ENCODE measurements around the gene AGAP3. TPM values are rescaled to one million over a fixed set of nuclear protein-coding genes. Genes with fewer than 3 reads are reported as not detected.

Gene AGAP3
- total and polyA plus RNA-seq, 7 experiments from 2014 or later = 6.0 to 70.6 (median 36.4) TPM

DNA sequence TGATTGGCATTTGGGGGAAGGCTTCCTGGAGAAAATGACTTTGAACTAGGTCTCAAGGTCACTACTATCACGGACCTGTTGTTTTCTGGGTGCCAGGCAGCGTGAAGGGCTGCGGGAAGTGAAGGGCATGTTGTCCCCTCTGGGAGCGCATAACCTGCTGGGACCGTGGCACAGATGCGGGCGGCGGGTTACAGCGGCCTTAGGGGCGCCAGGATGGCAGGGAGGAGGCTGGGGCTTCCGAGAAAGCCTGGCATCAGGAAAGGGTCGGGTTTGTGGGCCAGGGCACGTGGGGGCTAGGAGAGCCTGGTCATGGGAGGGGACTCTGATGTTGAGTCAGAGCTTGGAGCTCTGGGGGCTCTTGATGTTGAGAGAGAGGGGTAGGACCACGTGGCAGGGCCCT is 20.8 kb upstream of the AGAP3 start:
- H3K27ac ChIP-seq (ENCODE audit: low read depth, low read length) = no peak overlapping the region
- H3K27me3 ChIP-seq (ENCODE audit: control insufficient read depth in 2 of 2, insufficient read depth in 2 of 2, low read length in 2 of 2) = no peaks in the 10 kb centered on the region
- DNase-seq (no peak), ATAC-seq (no peak)
- no peaks in the 10 kb centered on the region for H3K9me3 ChIP-seq (ENCODE audit: control insufficient read depth in 2 of 3, low read length in 3 of 3)
- Mint-ChIP-seq H3K4me3 (no peak overlapping the region), H3K36me3 (peaks cover 0 to 5% (median 5%) of the 10 kb centered on the region in 5 donors), H3K9me3 (no peaks in the 10 kb centered on the region), H3K27ac (no peak overlapping the region), H3K4me1 (peaks cover 8 to 14% (median 11%) of the 10 kb centered on the region in 7 donors), H3K27me3 (no peaks in the 10 kb centered on the region)
- H3K4me3 ChIP-seq (ENCODE audit: low read length) = no peak overlapping the region
- ChIA-PET POLR2A (interaction anchor here (0.7 kb wide), 1 partner anchor 43 kb away, joined by 3 read pairs; no protein-coding TSS in a partner anchor), CTCF (no interaction called here)
- intact Hi-C loops (cut with micrococcal nuclease) = no loop called here
- peaks cover 0 to 57% (median 0%) of the 10 kb centered on the region in 3 experiments for H3K36me3 ChIP-seq (ENCODE audit: control insufficient read depth in 2 of 3, insufficient read depth in 3 of 3, low read length in 3 of 3)
- peaks cover 7 to 8% of the 10 kb centered on the region in 2 donors for H3K4me1 ChIP-seq (ENCODE audit: control insufficient read depth in 2 of 2, insufficient read depth in 2 of 2, low read length in 2 of 2)

DNA sequence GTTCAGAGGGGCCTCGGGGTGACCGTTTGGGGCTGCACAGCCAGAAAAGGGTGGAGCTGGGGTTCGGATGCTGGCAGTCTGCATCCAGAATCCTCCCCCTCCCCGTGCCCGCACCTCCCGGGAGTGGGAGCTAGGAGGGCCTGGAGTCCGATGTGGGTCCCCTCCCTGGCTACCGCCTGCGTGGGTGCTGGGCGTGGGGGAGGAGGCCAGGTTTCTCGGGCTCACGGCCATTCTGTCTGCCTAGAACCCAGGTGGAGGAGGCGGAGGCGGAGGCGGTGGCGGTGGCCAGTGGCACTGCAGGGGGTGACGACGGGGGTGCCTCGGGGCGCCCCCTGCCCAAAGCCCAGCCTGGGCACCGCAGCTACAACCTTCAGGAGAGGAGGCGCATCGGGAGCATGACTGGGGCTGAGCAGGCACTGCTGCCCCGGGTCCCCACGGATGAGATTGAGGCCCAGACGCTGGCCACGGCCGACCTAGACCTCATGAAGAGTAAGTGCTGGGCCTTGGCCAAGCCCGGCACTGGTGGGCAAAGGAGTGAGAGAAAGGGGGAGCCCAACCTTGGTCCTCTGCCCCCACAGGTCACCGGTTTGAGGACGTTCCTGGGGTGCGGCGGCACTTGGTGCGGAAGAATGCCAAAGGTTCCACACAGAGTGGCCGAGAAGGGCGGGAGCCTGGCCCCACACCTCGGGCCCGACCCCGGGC is 19.9 kb upstream of the AGAP3 start:
- intact Hi-C loops (cut with micrococcal nuclease) = no loop called here
- no peak overlapping the region for H3K4me3 Mint-ChIP-seq
- H3K4me1 ChIP-seq (ENCODE audit: control insufficient read depth in 2 of 2, insufficient read depth in 2 of 2, low read length in 2 of 2) = no peaks in the 10 kb centered on the region
- DNase-seq = no peak
- H3K9me3 ChIP-seq (ENCODE audit: control insufficient read depth in 2 of 3, low read length in 3 of 3) = no peaks in the 10 kb centered on the region
- no peaks in the 10 kb centered on the region for H3K9me3 Mint-ChIP-seq
- no peaks in the 10 kb centered on the region for H3K27me3 ChIP-seq (ENCODE audit: control insufficient read depth in 2 of 2, insufficient read depth in 2 of 2, low read length in 2 of 2)
- H3K4me1 Mint-ChIP-seq = peaks cover 4 to 6% (median 4%) of the 10 kb centered on the region in 7 donors
- ChIA-PET CTCF (no interaction called here), POLR2A (interaction anchor here (0.7 kb wide), 1 partner anchor 44 kb away, joined by 3 read pairs; no protein-coding TSS in a partner anchor)
- peaks cover 0 to 9% (median 5%) of the 10 kb centered on the region in 5 donors for H3K36me3 Mint-ChIP-seq
- H3K4me3 ChIP-seq (ENCODE audit: low read length) = no peak overlapping the region
- no peak overlapping the region for H3K27ac Mint-ChIP-seq
- H3K27ac ChIP-seq (ENCODE audit: low read depth, low read length) = no peak overlapping the region
- ATAC-seq = no peak
- no peaks in the 10 kb centered on the region for H3K27me3 Mint-ChIP-seq
- H3K36me3 ChIP-seq (ENCODE audit: control insufficient read depth in 2 of 3, insufficient read depth in 3 of 3, low read length in 3 of 3) = peaks cover 0 to 66% (median 0%) of the 10 kb centered on the region in 3 experiments

DNA sequence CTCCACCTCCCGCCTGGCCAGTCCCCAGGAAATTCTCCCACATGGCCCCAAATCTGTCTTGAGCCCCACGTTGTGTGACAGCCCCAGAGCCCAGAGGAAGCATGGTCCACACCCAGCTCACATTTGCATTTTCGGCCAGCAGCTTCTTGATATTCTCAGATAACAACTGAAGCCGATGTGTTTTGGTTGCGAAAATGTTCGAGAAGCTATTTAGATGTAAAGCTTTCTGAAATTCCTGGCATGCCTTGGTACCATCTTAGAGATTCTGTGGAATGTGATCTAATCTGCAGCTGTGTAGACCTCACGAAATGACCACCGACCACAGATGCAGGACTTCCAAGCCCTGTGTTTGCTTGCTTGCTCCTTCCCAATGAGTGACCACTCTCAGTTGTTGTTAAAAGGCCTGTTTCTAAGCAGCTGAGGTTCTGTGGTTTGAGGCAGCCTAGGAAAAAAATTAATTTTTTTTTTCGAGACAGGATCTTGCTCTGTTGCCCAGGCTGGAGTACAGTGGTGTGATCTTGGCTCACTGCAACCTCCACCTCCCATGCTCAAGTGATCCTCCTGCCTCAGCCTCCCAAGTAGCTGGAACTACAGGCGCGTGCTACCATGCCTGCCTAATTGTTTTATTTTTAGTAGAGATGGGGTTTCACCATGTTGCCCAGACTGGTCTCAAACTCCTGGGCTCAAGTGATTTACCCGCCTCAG is 18.1 kb upstream of the AGAP3 start:
- H3K27ac ChIP-seq (ENCODE audit: low read depth, low read length) = no peak overlapping the region
- Mint-ChIP-seq H3K27me3 (no peaks in the 10 kb centered on the region), H3K27ac (peak overlapping the region in 1 of 9 donors; percentile 18), H3K4me1 (peaks cover 0 to 2% (median 0%) of the 10 kb centered on the region in 7 donors), H3K9me3 (no peaks in the 10 kb centered on the region), H3K36me3 (peaks cover 0 to 11% (median 8%) of the 10 kb centered on the region in 5 donors), H3K4me3 (no peak overlapping the region)
- POLR2A ChIA-PET = no interaction called here
- no peaks in the 10 kb centered on the region for H3K27me3 ChIP-seq (ENCODE audit: control insufficient read depth in 2 of 2, insufficient read depth in 2 of 2, low read length in 2 of 2)
- no peak for ATAC-seq
- no peaks in the 10 kb centered on the region for H3K9me3 ChIP-seq (ENCODE audit: control insufficient read depth in 2 of 3, low read length in 3 of 3)
- H3K4me3 ChIP-seq (ENCODE audit: low read length) = no peak overlapping the region
- intact Hi-C loops (cut with micrococcal nuclease) = no loop called here
- DNase-seq = no peak
- H3K36me3 ChIP-seq (ENCODE audit: control insufficient read depth in 2 of 3, insufficient read depth in 3 of 3, low read length in 3 of 3) = peaks cover 0 to 75% (median 0%) of the 10 kb centered on the region in 3 experiments
- CTCF ChIA-PET = interaction anchor here (1.3 kb wide), 1 partner anchor 49 kb away, joined by 4 read pairs; no protein-coding TSS in a partner anchor
- H3K4me1 ChIP-seq (ENCODE audit: control insufficient read depth in 2 of 2, insufficient read depth in 2 of 2, low read length in 2 of 2) = no peaks in the 10 kb centered on the region

DNA sequence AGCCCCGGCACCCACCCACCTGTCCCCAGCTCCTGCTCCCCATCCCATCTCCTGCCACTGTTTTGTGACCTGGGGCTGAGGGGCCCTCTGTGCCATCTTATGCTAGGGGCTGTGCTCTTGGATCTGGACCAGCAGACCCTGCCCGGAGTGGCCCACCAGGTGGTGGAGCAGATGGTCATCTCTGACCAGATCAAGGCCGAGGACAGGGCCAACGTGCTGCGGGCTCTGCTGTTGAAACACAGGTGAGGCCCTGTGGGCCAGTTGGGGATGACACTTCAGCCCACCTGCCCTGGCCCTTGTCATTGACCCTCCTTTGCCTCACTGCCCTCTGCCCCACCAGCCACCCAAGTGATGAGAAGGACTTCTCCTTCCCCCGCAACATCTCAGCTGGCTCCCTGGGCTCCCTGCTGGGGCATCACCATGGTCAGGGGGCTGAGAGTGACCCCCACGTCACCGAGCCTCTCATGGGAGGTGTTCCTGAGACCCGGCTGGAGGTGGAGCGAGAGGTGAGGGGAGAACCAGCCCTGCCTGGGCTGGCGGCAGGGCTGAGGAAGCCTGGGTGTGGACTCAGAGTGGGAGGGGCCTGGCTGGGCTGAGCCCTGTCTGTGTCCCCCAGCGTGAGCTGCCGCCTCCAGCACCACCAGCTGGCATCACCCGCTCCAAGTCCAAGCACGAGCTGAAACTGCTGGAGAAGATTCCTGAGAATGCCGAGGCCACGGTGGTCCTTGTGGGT is 16.3 kb upstream of the AGAP3 start:
- DNase-seq (no peak), ATAC-seq (no peak)
- no peak overlapping the region for H3K4me3 ChIP-seq (ENCODE audit: low read length)
- intact Hi-C loops (cut with micrococcal nuclease) = no loop called here
- Mint-ChIP-seq H3K4me1 (peaks cover 0 to 3% (median 0%) of the 10 kb centered on the region in 7 donors), H3K36me3 (peaks cover 0 to 12% (median 8%) of the 10 kb centered on the region in 5 donors), H3K9me3 (no peaks in the 10 kb centered on the region), H3K27ac (no peak overlapping the region), H3K4me3 (no peak overlapping the region), H3K27me3 (no peaks in the 10 kb centered on the region)
- no peaks in the 10 kb centered on the region for H3K9me3 ChIP-seq (ENCODE audit: control insufficient read depth in 2 of 3, low read length in 3 of 3)
- CTCF ChIA-PET = no interaction called here
- H3K4me1 ChIP-seq (ENCODE audit: control insufficient read depth in 2 of 2, insufficient read depth in 2 of 2, low read length in 2 of 2) = no peaks in the 10 kb centered on the region
- H3K27me3 ChIP-seq (ENCODE audit: control insufficient read depth in 2 of 2, insufficient read depth in 2 of 2, low read length in 2 of 2) = no peaks in the 10 kb centered on the region
- peaks cover 0 to 83% (median 0%) of the 10 kb centered on the region in 3 experiments for H3K36me3 ChIP-seq (ENCODE audit: control insufficient read depth in 2 of 3, insufficient read depth in 3 of 3, low read length in 3 of 3)
- H3K27ac ChIP-seq (ENCODE audit: low read depth, low read length) = no peak overlapping the region
- POLR2A ChIA-PET = no interaction called here

DNA sequence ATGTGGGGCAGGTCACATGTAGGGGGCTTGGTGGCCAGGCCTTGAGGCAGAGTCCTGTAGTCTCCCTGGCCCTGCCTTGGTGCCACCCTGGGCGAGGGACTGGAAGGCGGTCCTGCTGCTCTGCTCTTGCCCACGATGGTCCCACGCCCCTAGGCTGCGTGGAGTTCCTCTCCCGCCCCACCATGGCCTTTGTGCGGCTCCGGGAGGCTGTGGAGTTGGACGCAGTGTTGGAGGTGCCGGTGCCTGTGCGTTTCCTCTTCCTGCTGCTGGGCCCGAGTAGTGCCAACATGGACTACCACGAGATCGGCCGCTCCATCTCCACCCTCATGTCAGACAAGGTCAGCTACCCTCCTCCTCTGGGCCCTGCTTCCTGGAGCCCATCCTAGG is 15.7 kb upstream of the AGAP3 start:
- Mint-ChIP-seq H3K4me3 (no peak overlapping the region), H3K9me3 (no peaks in the 10 kb centered on the region), H3K4me1 (peaks cover 0 to 1% (median 0%) of the 10 kb centered on the region in 7 donors), H3K36me3 (peaks cover 0 to 12% (median 9%) of the 10 kb centered on the region in 5 donors), H3K27me3 (no peaks in the 10 kb centered on the region), H3K27ac (no peak overlapping the region)
- Histone ChIP-seq H3K4me3 (ENCODE audit: low read length) (no peak overlapping the region), H3K27ac (ENCODE audit: low read depth, low read length) (no peak overlapping the region), H3K4me1 (ENCODE audit: control insufficient read depth in 2 of 2, insufficient read depth in 2 of 2, low read length in 2 of 2) (no peaks in the 10 kb centered on the region), H3K27me3 (ENCODE audit: control insufficient read depth in 2 of 2, insufficient read depth in 2 of 2, low read length in 2 of 2) (no peaks in the 10 kb centered on the region), H3K36me3 (ENCODE audit: control insufficient read depth in 2 of 3, insufficient read depth in 3 of 3, low read length in 3 of 3) (peaks cover 0 to 83% (median 0%) of the 10 kb centered on the region in 3 experiments), H3K9me3 (ENCODE audit: control insufficient read depth in 2 of 3, low read length in 3 of 3) (no peaks in the 10 kb centered on the region)
- ChIA-PET POLR2A (no interaction called here), CTCF (no interaction called here)
- intact Hi-C loops (cut with micrococcal nuclease) = no loop called here
- ATAC-seq (no peak), DNase-seq (no peak)

DNA sequence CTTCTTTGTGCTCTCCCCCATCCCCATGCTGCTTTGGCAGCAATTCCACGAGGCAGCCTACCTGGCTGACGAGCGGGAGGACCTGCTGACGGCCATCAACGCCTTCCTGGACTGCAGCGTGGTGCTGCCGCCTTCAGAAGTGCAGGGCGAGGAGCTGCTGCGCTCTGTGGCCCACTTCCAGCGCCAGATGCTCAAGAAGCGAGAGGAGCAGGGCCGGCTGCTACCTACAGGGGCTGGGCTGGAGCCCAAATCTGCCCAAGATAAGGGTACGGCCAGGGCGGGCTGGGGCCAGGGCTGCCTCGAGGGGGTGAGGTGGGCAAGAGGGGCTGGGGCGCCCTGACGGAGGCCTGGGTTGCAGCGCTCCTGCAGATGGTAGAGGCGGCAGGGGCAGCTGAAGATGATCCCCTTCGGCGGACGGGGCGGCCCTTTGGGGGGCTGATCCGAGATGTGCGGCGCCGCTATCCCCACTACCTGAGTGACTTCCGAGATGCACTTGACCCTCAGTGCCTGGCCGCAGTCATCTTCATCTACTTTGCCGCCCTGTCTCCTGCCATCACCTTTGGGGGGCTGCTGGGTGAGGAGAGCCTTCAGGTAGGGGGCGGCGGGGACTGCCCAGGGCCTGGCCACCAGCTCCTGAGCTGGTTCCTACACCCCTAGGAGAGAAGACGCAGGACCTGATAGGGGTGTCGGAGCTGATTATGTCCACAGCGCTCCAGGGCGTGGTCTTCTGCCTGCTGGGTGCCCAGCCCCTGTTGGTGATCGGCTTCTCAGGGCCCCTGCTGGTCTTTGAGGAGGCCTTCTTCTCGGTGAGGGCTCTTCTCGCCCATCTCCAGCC is 15.0 kb upstream of the AGAP3 start:
- H3K9me3 ChIP-seq (ENCODE audit: control insufficient read depth in 2 of 3, low read length in 3 of 3) = no peaks in the 10 kb centered on the region
- Mint-ChIP-seq H3K27ac (no peak overlapping the region), H3K4me3 (no peak overlapping the region), H3K4me1 (peaks cover 0 to 1% (median 0%) of the 10 kb centered on the region in 7 donors), H3K9me3 (no peaks in the 10 kb centered on the region), H3K36me3 (peaks cover 0 to 12% (median 9%) of the 10 kb centered on the region in 5 donors), H3K27me3 (no peaks in the 10 kb centered on the region)
- POLR2A ChIA-PET = interaction anchor here (0.8 kb wide), 1 partner anchor 17 kb away, joined by 3 read pairs; no protein-coding TSS in a partner anchor
- no peaks in the 10 kb centered on the region for H3K27me3 ChIP-seq (ENCODE audit: control insufficient read depth in 2 of 2, insufficient read depth in 2 of 2, low read length in 2 of 2)
- H3K4me1 ChIP-seq (ENCODE audit: control insufficient read depth in 2 of 2, insufficient read depth in 2 of 2, low read length in 2 of 2) = no peaks in the 10 kb centered on the region
- no peak overlapping the region for H3K4me3 ChIP-seq (ENCODE audit: low read length)
- ATAC-seq (no peak), DNase-seq (no peak)
- intact Hi-C loops (cut with micrococcal nuclease) = no loop called here
- H3K36me3 ChIP-seq (ENCODE audit: control insufficient read depth in 2 of 3, insufficient read depth in 3 of 3, low read length in 3 of 3) = peaks cover 0 to 83% (median 0%) of the 10 kb centered on the region in 3 experiments
- CTCF ChIA-PET = no interaction called here
- H3K27ac ChIP-seq (ENCODE audit: low read depth, low read length) = no peak overlapping the region
